Left kidney (tissue), 2 donors: Measurements from ENCODE around the gene MSRB3. TPM values are rescaled to one million over a fixed set of nuclear protein-coding genes. Genes with fewer than 3 reads are reported as not detected.

ENCODE experiments used
- DNase-seq: peaks from one replicate; pipeline ENCODE4 v3.0.0-alpha.2; 2013
- polyA plus RNA-seq: library from polyadenylated mRNA; unstranded; fragments of 120-200 nt; gene quantifications from one replicate; pipeline ENCODE4 v1.2.1, GENCODE V29; 2013; ENCODE audit not compliant: insufficient read length

MSRB3 gene
- polyA plus RNA-seq, 1 donor: 21.8 TPM

GRCh38 chr12:65389436-65389835, 111.0 kb downstream of the MSRB3 start:
- no peak for DNase-seq

GRCh38 chr12:65391711-65392110, 113.2 kb downstream of the MSRB3 start:
- DNase-seq: no peak

GRCh38 chr12:65392491-65392890, 114.0 kb downstream of the MSRB3 start:
- no peak for DNase-seq

- no peak for DNase-seq
These were observed 124.7 kb downstream of the MSRB3 start for GRCh38 chr12:65403188-65403587.

GRCh38 chr12:65407388-65408149, 129.1 kb downstream of the MSRB3 start:
- no peak for DNase-seq

- no peak for DNase-seq
These were observed 130.0 kb downstream of the MSRB3 start for GRCh38 chr12:65408441-65408840.

GRCh38 chr12:65409726-65410125, 131.2 kb downstream of the MSRB3 start:
- no peak for DNase-seq

- DNase-seq: no peak
These were observed 132.7 kb downstream of the MSRB3 start for GRCh38 chr12:65411171-65411570.

GRCh38 chr12:65414526-65414925, 136.0 kb downstream of the MSRB3 start:
- DNase-seq: no peak

- no peak for DNase-seq
These were observed 137.3 kb downstream of the MSRB3 start for GRCh38 chr12:65415826-65416225.

GRCh38 chr12:65419284-65420072, 141.0 kb downstream of the MSRB3 start:
- DNase-seq: no peak

GRCh38 chr12:65420941-65421340, 142.5 kb downstream of the MSRB3 start:
- no peak for DNase-seq

GRCh38 chr12:65427646-65428045, 149.2 kb downstream of the MSRB3 start:
- no peak for DNase-seq

- DNase-seq: no peak
These were observed 151.5 kb downstream of the MSRB3 start for GRCh38 chr12:65430006-65430405.

- no peak for DNase-seq
These were observed 152.3 kb downstream of the MSRB3 start for GRCh38 chr12:65430571-65431306.

GRCh38 chr12:65432114-65432513, 153.6 kb downstream of the MSRB3 start:
- no peak for DNase-seq

GRCh38 chr12:65432651-65433050, 154.2 kb downstream of the MSRB3 start:
- no peak for DNase-seq

GRCh38 chr12:65434737-65435136, 156.3 kb downstream of the MSRB3 start:
- DNase-seq: no peak

GRCh38 chr12:65443038-65443437, 164.6 kb downstream of the MSRB3 start:
- DNase-seq: no peak

GRCh38 chr12:65444996-65445395, 166.5 kb downstream of the MSRB3 start:
- no peak for DNase-seq

GRCh38 chr12:65446901-65447300, 168.4 kb downstream of the MSRB3 start:
- no peak for DNase-seq

GRCh38 chr12:65449400-65449799, 170.9 kb downstream of the MSRB3 start:
- no peak for DNase-seq

GRCh38 chr12:65450625-65451024, 172.1 kb downstream of the MSRB3 start:
- no peak for DNase-seq
